Urinary bladder (tissue), 4 donors: Measurements from ENCODE around the gene AMN. TPM values are rescaled to one million over a fixed set of nuclear protein-coding genes. Genes with fewer than 3 reads are reported as not detected.

Experiments
- DNase-seq: peaks from one replicate; pipeline ENCODE4 v3.0.0-alpha.2; 2015; ENCODE audit errors: extremely low spot score
- H3K27ac ChIP-seq: one replicate; pipeline ENCODE4 v1.5.1; 2013; ENCODE audit warnings: low read depth, mild to moderate bottlenecking, moderate library complexity
- H3K36me3 ChIP-seq: one replicate; pipeline ENCODE4 v1.6.1; 2013; ENCODE audit warnings: mild to moderate bottlenecking, moderate library complexity; ENCODE audit not compliant: insufficient read depth
- H3K4me1 ChIP-seq: one replicate; pipeline ENCODE4 v1.6.1; 2013; ENCODE audit warnings: mild to moderate bottlenecking, moderate library complexity; ENCODE audit not compliant: insufficient read depth
- H3K4me3 ChIP-seq: one replicate; pipeline ENCODE4 v1.5.1; 2013; ENCODE audit warnings: low read depth, low read length
- WGBS: extraction: QIAGEN DNeasy Blood & Tissue Kit; methylation state at CpG from one replicate; pipeline ENCODE4 v1.1.7; 2013; 5-methylcytosine and 5-hydroxymethylcytosine counted together
- polyA plus RNA-seq: library from polyadenylated mRNA; stranded (reverse); fragments of 200-250 nt; gene quantifications from one replicate; pipeline ENCODE4 v1.2.3, GENCODE V29; 2013
- total RNA-seq: library from RNA; depleted of rRNA; stranded (reverse); fragments of >200 nt; gene quantifications from one replicate; pipeline ENCODE4 v1.2.3, GENCODE V29; 2014
- donor health status: healthy with polysubstance abuse.
- donor health status: healthy.

AMN gene
- total and polyA plus RNA-seq, 2 donors, result 0.21 to 1.0 TPM

- 95% methylated on average over 12 of the region's 12 CpGs for WGBS
- no peak overlapping the region for H3K4me3 ChIP-seq
- H3K36me3 ChIP-seq, result peaks cover 1% of the 10 kb centered on the region
- no peak for DNase-seq
- peaks cover 2% of the 10 kb centered on the region for H3K4me1 ChIP-seq
- no peak overlapping the region for H3K27ac ChIP-seq
Observed at GRCh38 chr14:102931580-102932285, 9.3 kb downstream of the AMN start.

DNA sequence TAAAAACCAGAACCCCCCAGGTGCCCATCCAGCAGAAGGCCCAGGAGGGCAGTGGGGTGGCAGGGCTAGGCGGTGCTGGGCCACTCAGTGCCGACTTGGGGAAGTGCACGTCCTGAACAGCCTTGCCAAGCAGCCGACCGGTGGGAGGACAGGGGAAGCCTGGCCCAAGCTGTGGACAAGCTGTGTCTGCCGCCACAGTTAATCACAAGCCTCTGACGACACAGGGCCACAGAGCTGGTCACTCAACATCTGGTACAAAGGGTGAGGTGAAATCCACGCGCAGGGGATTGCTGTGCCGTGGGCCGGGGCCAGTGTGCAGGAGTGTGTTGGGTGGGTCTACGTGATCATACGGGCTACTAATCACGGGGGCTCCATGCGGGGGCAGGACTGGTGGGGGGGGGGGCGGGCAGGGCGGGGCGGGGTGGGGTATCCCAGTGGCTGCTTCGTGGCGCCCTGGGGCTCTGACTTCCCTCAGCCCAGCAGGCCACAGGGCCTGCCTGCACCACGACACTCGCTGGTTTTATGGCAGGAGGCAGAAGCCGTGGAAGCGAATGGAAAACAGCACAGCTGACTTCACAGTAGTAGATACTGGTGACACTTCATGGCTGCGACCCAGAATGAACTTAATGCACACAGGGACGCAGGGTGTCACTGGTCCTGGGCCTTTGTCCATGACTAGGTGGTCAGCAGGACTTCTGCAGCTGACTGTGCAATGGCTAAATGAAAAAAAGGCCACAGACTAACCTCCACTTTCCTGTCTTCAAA is 10.2 kb downstream of the AMN start:
- peaks cover 1% of the 10 kb centered on the region for H3K36me3 ChIP-seq
- 89% methylated on average over 26 of the region's 26 CpGs for WGBS
- DNase-seq, result no peak

GRCh38 chr14:102933618-102934231 is 11.3 kb downstream of the AMN start:
- WGBS, result 95% methylated on average over 20 of the region's 20 CpGs
- no peak for DNase-seq
- Histone ChIP-seq H3K4me3 (no peak overlapping the region), H3K27ac (no peak overlapping the region), H3K4me1 (peaks cover 2% of the 10 kb centered on the region), H3K36me3 (peaks cover 1% of the 10 kb centered on the region)

More for the DNA sequence above, 10.2 kb downstream of the AMN start:
- Histone ChIP-seq H3K27ac (no peak overlapping the region), H3K4me1 (peaks cover 2% of the 10 kb centered on the region), H3K4me3 (no peak overlapping the region)

DNA sequence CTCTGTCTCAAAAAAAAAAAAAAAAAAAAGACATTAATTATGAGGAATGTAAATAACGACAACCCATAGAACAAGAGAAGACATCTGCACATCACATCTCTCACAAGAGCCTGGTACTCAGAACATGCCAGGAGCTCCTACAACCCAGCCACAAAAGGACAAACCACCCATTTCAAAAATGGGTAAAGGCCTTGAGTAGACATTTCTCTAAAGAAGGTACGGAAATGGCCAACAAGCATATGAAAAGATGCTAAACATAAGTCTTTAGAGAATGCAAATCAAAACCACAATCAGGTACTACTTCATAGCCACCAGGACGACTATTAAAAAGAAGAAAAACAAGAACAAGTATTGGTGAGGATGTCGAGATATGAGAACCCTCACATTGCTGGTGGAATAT is 13.3 kb downstream of the AMN start:
- 95% methylated on average over 4 of the region's 4 CpGs for WGBS

GRCh38 chr14:102937331-102938175 is 15.1 kb downstream of the AMN start:
- Histone ChIP-seq H3K27ac (no peak overlapping the region), H3K4me3 (no peak overlapping the region), H3K36me3 (peaks cover 3% of the 10 kb centered on the region), H3K4me1 (no peaks in the 10 kb centered on the region)
- no peak for DNase-seq
- WGBS, result 92% methylated on average over 22 of the region's 22 CpGs

More for the DNA sequence above, 13.3 kb downstream of the AMN start:
- H3K4me3 ChIP-seq, result no peak overlapping the region
- no peak overlapping the region for H3K27ac ChIP-seq
- no peaks in the 10 kb centered on the region for H3K4me1 ChIP-seq
- DNase-seq, result no peak
- H3K36me3 ChIP-seq, result peaks cover 1% of the 10 kb centered on the region

- DNase-seq, result no peak
- Histone ChIP-seq H3K27ac (no peak overlapping the region), H3K4me3 (no peak overlapping the region), H3K4me1 (no peaks in the 10 kb centered on the region), H3K36me3 (peaks cover 3% of the 10 kb centered on the region)
- WGBS, result 94% methylated on average over 12 of the region's 12 CpGs
Observed at GRCh38 chr14:102938191-102938590, 15.7 kb downstream of the AMN start.

DNA sequence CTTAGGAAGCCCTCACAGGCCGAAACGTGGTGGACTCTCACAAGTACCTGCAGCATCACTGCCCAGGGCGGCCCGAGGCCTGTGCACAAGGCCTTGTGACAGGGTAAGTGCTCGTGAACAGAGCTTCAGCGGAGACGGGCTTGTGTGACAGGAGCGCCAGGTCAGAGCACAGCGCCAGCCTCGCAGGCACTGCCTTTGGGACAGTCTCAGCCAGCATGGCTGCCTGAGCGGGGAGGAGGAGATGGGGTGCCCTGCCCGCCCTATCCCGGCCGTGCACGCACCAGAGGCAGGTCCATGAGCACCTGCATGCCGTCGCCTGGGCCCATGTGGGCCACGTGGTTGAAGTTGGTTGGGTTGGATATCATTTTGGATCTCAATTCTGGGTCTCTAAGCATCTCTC is 16.9 kb downstream of the AMN start:
- Histone ChIP-seq H3K36me3 (peaks cover 3% of the 10 kb centered on the region), H3K27ac (no peak overlapping the region), H3K4me1 (no peaks in the 10 kb centered on the region), H3K4me3 (no peak overlapping the region)
- 96% methylated on average over 18 of the region's 18 CpGs for WGBS
- no peak for DNase-seq

DNA sequence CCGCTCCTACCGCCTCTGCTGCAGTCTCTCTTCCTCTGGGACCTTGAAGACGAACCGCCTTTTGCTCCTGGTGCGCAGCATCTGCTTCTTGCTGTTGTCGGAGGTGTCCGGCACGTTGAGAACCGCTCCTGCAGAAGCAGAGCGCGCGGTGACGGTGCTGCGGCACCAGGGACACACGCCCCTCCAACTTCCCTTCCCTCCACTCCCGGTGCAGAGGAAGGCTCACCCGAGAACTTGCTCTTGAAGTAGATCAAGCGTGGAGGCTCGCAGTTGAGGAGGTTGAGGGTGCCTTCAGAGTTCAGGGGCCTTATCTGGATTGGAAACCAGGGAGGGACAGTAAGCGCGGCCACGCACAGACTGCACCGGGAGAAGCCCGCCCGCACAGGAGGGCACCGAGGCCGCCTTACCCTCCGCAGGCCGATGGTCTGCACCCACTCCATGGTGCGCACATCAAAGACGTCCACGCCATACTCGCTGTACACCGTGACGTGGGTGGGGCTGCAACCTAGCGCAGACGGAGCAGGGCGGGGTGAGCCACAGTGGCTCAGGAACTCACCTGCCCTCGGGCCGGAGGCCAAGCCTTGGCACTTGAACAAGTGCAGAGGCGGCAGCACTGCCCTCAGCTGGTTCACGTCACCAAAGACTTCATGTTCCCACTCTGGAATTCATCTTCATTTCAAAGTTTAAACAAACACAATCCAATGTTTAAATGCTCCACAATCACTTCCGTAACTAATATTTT is 17.5 kb downstream of the AMN start:
- Histone ChIP-seq H3K36me3 (peaks cover 3% of the 10 kb centered on the region), H3K4me3 (no peak overlapping the region), H3K4me1 (no peaks in the 10 kb centered on the region), H3K27ac (no peak overlapping the region)
- DNase-seq, result no peak
- WGBS, result 90% methylated on average over 43 of the region's 43 CpGs

- Histone ChIP-seq H3K27ac (no peak overlapping the region), H3K4me1 (no peaks in the 10 kb centered on the region), H3K36me3 (peaks cover 7% of the 10 kb centered on the region), H3K4me3 (no peak overlapping the region)
- 81% methylated on average over 19 of the region's 19 CpGs for WGBS
- DNase-seq, result no peak
Observed at GRCh38 chr14:102940729-102941362, 18.4 kb downstream of the AMN start.

DNA sequence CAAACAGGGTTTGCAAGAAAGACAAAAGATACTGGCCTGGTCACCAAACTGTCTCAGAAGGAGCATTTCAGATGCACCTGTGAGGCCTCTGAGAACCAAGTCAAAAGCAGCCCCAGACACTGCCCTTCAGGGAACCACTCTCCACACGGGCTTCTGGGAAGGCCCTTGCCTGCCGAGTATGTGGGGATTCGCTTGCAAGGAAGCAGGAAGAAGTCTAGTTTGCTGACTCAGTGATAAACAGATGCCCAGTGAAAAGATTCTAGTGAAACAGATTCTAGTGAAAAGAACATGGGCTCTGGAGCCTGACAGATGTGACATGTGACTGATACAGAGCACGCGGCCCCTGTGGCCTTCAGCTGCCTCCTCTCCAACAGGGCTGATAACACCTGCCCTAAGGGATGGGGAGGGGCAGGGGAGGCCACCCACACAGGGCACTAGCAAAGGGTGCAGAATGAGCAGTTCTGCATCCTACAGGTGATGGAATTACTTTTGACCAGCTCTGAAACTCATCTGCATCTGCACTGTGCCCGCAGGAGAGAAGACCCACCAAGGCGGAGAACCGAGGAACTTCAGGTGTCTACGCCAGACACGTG is 19.1 kb downstream of the AMN start:
- 83% methylated on average over 10 of the region's 10 CpGs for WGBS
- H3K4me3 ChIP-seq, result no peak overlapping the region
- no peak for DNase-seq
- H3K36me3 ChIP-seq, result peaks cover 5% of the 10 kb centered on the region
- no peak overlapping the region for H3K27ac ChIP-seq
- H3K4me1 ChIP-seq, result no peaks in the 10 kb centered on the region

GRCh38 chr14:102942069-102942468 is 19.6 kb downstream of the AMN start:
- H3K27ac ChIP-seq, result no peak overlapping the region
- no peaks in the 10 kb centered on the region for H3K4me1 ChIP-seq
- 89% methylated on average over 13 of the region's 13 CpGs for WGBS
- H3K36me3 ChIP-seq, result peaks cover 5% of the 10 kb centered on the region
- no peak for DNase-seq
- H3K4me3 ChIP-seq, result no peak overlapping the region

- Histone ChIP-seq H3K4me3 (no peak overlapping the region), H3K36me3 (peaks cover 9% of the 10 kb centered on the region), H3K4me1 (no peaks in the 10 kb centered on the region), H3K27ac (no peak overlapping the region)
- no peak for DNase-seq
- WGBS, result 90% methylated on average over 16 of the region's 16 CpGs
Observed at GRCh38 chr14:102943454-102943853, 21.0 kb downstream of the AMN start.
